Stimulated activated CD4-positive, alpha-beta T cell treated with anti-CD3 and anti-CD28 coated beads, Interleukin-2, amount 100 ng/mL, for 48 hours (primary cell): ENCODE results near the gene CYP2J2.
"Not testable (repeated sequence)": the region's sequence is repeated elsewhere in the genome, so short reads cannot be mapped to it uniquely, and the experiment has no call there.

Experiments used
- DNase-seq, 2 donors: peaks; one replicate each; pipeline ENCODE4 v3.0.0-alpha.2; 2020

The CYP2J2 gene, protein sequence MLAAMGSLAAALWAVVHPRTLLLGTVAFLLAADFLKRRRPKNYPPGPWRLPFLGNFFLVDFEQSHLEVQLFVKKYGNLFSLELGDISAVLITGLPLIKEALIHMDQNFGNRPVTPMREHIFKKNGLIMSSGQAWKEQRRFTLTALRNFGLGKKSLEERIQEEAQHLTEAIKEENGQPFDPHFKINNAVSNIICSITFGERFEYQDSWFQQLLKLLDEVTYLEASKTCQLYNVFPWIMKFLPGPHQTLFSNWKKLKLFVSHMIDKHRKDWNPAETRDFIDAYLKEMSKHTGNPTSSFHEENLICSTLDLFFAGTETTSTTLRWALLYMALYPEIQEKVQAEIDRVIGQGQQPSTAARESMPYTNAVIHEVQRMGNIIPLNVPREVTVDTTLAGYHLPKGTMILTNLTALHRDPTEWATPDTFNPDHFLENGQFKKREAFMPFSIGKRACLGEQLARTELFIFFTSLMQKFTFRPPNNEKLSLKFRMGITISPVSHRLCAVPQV

DNA sequence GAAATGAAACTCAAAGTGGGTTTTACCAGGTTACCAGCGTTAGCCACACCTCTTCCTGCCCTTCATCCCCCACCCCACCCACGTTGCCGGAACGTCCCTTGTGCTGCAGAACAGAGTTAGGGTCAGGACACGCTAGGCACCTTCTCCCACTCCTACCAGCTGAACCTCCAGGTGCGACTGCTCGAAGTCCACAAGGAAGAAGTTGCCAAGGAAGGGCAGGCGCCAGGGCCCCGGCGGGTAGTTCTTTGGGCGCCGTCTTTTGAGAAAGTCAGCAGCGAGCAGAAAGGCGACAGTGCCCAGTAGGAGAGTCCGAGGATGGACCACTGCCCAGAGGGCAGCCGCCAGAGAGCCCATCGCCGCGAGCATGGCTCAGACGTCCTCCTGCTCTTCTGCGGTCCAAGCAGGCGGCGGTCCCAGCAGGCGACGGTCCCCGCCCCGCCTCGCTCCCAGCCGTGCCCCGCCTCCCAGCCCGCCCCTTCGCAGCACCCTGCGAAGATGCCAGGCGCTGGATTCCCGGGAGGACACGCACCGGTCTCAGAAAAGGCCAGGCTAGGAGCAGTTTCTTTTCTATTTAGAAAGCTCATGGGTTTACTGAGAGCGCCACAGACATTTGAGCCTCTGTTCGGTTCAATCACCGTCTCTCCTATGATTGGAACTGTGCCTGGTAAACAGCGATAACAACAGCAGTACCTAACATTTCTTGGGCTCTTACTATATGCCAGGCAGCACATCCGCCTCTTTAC lies at the start of gene CYP2J2:
Gene CYP2J2, minus strand, starts transcription at position 393 of the 743 bp plus-strand sequence. Its CDS starts 27 bp downstream, at position 366.
- peak; percentile 32 to 35 for DNase-seq

DNA sequence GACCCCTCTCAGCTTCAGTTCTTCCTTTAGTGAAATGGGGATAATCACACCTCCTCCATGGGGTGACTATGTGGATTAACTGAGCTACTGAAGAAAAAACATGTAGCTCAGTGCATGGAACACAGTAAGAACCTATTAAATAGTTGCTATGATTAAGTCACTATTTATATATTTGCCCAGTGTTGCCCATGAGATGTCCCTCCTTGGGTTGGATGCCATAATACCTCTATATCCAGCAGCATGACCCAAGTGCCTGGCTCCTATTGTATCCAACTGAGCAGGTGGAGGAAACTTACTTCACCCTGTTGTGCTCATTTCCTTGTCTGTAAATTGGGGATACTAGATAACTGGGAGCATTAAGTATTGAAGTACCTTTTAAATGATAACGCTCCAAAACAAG lies 47.1 kb upstream of the CYP2J2 start:
- DNase-seq = no peak

DNA sequence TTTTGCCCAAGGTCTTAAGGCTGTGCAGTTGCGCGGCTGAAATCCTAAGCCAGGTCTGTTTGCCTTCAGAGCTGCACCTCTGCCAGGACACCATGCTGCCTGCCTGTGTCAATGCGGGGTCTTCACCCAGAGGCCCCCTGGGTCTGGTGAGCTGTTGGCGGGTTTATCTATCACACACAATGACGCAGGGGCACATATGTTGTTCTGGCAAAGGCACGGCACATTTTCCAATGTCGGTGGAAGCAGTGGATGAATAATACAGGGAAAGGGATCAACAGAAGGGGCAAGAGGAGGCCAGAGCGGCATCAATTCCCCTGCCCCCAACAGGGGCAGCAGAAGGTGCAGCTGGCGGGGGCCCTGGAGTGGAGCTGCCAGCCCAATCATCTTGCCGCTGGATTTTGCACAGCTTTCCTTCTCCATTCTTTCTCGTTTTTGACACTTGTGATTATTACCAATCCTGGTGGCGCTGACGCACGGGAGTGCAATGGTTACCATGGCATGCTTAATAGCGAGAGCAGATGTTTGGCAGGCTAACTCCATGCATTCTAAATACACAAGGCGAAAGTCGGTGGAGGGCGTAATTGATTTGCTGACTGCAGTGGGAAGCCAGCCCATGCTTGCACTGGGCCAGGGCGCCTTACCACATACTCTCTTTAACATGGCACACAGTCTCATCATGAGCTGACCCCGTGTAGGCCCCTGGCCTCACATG lies 45.8 kb upstream of the CYP2J2 start:
- no peak for DNase-seq

DNA sequence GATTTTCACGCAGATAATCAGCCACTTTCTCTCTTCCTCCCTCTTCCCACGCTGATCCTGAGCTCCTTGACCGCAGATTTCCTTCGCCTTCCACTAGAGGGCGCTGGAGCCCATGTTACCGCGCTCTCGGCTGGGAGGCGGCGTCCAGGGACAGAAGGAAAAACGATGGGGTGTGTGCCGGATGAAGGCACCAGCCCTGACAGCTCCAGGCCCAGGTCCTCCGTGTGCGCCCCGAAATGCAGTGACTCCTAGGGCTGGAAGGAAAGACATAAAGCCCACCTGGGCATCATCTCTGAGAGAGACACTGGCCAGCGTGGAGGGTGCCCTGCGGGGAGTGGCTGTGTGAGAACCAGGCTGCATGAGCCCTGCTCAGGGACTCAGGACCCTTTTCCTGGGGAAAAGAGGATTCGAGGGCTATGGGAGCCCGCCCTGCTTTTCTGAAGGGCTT lies 44.9 kb upstream of the CYP2J2 start:
- peak; percentile 52 to 57 for DNase-seq

DNA sequence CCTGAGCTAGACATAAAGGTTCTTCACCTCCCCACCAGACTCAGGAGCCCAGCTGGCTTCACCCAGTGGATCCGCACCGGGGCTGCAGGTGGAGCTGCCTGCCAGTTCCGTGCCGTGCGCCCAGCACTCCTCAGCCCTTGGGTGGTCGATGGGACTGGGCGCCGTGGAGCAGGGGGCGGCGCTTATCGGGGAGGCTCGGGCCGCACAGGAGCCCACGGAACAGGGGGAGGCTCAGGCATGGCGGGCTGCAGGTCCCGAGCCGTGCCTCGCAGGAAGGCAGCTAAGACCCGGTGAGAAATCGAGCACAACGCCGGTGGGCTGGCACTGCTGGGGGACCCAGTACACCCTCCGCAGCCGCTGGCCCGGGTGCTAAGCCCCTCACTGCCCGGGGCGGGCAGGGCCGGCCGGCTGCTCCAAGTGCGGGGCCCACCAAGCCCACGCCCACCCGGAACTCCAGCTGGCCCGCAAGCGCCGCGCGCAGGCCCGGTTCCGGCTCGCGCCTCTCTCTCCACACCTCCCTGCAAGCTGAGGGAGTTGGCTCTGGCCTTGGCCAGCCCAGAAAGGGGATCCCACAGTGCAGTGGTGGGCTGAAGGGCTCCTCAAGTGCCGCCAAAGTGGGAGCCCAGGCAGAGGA lies 43.1 kb upstream of the CYP2J2 start:
- not testable (repeated sequence) for DNase-seq

DNA sequence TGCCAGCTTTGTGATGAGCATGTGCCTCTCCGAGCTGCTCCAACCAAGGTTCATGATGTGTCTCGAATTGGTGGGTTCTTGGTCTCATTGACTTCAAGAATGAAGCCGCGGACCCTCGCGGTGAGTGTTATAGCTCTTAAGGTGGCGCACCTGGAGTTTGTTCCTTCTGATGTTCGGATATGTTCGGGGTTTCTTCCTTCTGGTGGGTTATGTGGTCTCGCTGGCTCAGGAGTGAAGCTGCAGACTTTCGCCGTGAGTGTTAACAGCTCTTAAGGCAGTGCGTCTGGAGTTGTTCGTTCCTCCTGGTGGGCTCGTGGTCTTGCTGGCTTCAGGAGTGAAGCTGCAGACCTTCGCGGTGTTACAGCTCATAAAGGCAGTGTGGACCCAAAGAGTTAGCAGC lies 42.2 kb upstream of the CYP2J2 start:
- DNase-seq = not testable (repeated sequence)

DNA sequence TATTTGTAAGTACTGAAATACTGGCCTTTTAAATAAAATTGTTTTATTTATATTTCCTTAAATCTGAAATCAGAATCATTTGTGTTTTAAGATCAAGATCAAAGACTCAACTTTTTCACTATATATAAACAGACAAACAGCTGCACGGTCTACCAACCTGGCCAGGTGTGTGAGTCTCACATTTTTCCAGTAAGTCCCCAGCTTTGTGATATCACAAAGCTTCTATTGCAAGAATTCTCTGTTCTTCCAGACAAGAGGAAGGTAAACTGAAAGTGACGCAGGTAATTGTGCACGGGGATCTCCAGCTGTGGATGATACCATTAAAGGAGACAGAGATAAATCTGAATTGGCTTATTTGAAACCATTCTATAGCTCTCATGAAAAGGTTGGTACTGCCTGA lies 41.2 kb upstream of the CYP2J2 start:
- DNase-seq = no peak

DNA sequence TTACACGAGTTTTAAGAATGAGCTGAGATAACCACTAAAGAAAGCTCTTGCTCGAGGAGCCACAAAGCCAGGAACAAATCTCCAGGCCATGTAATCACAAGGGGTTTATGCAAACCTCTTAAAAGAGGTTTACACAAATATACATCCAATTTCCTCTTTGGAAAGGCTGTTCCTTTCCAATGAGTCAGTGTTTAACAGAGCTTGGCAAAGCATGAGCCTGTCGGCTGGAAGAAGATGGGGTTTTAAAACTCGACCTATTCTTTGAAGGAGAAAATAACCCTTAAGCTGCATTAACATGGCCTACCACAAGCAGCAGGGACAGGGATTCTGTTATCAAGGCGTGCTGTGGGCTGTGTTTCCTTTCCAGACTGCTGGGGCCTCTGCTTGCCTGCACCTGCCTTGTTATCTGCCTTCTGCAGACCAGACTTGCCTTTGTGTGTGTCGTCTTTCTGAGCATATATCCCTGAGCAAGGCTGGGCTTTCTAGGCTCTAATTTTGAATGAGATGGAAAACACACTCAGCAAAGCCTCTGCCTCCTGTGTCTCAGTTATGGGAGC lies 40.6 kb upstream of the CYP2J2 start:
- no peak for DNase-seq

DNA sequence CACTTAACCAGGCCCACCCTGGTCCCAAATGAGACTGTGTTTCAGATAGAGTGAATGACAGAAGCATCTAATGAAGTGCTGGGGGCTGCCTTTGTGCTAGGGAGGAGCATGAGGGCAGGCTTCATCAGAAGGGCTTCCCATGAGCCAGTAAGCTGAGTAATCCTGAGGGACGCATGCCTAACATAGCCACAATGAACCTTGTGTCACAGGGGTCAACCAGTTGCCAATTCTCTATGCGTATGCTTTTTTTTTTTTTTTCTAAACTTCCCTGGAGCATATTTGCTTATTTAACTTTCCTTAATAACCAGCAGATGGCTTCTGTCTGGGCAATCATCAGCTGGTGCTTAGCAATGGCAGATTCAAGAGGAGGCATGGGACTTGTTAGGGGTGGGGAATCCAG lies 25.5 kb upstream of the CYP2J2 start:
- DNase-seq = no peak

DNA sequence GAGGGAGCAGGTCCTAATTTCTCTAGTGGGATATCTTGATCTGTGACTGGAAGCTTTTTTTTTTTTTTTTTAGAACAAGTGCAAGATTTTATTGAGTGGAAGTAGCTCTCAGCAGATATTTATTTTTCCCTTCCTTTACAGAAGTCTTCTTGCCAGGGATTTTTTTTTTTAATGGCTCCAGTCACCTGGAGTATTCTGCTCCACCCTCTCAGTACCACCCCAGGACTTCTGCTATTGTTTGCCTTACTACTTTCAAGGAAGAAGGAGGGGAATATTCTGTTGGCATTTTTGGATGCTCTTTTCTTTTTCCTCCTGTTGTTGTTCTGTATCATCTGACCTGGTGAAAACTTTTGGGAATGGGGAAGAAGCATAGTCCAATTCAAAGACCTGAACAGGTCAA lies 23.1 kb upstream of the CYP2J2 start:
- DNase-seq = no peak

DNA sequence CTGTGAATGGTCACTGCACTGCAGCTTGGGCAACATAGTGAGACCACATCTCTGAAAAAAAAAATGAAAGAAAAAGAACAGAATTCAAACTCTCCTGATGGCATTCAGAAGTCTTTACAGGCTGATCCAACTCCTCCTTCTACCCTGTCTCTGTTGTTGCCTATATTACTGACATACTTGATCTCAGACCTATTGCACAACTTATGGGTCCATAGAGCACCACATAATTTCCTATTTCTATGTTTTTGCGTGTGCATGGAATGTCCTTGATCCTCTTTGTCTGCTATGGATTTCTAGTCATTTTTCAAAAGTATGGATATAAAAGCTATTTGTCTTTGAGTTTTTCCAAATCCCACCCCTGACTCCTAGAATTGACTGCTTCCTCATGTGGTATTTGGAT lies 22.4 kb upstream of the CYP2J2 start:
- DNase-seq = no peak

DNA sequence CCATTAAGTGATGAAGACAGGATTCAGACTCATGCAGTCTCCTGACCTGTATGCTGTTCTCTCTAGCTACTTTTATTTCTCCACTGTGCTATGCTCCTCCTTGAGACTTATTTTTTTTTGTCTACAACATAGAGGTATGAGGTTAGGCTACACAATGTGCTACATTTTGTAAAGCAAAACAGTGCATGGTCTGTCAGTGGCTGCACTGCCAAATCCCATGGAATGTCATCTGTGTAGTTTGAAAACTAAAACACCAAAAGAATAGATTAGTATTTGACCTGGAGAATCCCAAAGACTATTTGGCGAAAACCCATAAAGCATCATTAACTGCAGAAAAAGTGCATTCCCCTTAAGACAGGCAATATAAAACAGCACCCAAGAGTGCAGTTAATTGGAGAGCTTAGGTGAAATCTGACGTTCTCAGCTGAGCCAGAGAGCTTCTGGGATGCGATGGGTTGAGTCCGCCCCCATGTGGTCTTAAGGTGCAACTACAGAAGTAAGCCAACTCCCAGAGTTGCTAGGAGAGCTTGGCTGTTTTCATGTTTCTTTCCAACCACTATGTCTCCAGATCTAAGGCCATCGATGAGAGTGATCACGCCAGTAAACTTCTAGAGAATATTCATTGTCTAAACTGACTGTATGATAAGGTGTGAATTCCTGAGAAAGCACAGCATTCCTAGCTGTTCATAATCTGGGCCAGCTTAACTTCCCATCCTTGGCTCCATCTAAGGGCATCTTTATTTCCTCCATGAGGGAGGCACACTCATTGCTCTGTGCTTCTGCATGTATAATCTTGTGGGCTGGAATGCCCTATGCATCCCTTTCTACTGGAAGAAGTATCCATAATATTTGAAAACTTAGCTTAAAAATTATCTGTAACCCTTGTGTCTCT lies 20.7 kb upstream of the CYP2J2 start:
- DNase-seq = peak; percentile 23 to 37

DNA sequence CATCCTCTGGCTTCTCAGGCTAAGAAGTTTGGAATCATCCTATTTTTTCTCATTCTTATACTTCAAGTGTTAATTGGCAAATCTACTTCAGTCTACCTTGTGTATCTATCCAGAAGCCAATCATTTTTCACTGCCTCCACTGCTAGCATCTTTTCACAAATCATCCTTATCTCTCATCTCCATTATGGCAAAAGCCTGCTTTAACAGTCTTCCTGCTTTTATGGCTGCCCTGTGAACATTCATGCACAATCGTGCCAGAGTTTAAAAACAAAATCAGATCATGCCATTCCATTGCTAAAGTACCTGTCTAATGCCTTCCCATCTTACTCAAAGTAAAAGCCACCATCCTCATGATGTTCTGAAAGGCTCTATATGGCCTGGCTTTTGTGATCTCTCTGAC lies 19.2 kb upstream of the CYP2J2 start:
- DNase-seq = no peak

DNA sequence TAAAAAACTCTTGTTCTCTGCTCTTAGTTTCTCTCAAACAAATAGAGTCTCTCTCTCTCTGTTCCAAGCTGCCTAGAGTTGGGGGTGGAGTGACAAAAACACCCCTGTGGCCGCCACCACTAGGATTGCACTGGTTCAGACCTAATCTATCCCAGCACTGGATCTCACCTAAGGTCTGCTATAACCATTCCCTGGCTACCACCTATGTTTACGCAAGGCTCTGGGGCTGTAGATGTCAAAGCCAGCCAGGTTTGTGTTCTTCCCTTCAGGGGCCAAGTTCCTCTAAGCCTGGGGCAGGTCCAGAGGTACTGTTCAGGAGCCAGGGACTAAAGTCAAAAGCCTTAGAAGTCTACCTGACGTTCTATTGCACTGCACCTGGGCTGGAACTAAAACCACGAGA lies 12.8 kb upstream of the CYP2J2 start:
- DNase-seq = no peak

DNA sequence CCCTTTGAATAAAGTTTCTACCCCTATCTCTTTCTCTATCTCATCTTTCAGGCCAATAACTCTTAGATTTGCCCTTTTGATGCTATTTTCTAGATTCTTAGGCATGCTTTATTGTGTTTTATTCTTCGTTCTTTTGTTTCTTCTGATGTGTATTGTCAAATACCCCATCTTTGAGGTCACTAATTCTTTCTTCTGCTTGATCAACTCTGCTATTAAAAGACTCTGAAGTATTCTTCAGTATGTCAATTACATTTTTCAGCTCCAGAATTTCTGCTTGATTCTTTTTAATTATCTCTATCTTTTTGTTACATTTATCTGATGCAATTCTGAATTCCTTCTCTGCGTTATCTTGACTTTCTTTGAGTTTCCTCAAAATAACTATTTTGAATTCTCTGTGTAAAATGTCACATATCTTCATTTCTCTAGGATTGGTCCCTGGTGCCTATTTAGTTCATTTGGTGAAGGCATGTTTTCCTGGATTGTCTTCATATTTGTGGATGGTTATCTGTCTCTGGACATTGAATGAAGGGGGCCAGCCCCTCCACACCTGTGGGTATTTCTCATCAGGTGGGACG lies 11.2 kb upstream of the CYP2J2 start:
- DNase-seq = no peak

DNA sequence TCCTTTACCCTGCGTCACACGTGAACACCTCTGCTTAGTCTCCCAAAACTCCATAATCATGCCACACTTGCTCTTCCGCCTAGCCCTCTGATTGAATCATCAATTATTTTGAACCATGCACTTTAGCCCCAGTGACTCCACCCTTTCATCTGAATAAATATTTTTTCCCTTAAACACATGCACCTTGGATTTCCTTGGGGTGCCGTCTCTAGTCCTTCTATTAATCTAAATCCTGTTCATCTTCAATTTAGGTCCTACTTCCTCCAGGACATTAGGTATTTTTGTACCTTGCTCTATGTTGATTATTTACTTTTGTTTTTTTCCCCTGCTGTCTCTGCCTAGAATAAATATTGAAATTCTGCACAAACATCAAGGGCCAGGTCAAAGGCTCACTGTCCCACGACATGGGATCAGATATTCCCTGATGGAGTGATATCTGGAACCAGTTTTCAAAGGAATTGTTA lies 9.8 kb upstream of the CYP2J2 start:
- DNase-seq = no peak

DNA sequence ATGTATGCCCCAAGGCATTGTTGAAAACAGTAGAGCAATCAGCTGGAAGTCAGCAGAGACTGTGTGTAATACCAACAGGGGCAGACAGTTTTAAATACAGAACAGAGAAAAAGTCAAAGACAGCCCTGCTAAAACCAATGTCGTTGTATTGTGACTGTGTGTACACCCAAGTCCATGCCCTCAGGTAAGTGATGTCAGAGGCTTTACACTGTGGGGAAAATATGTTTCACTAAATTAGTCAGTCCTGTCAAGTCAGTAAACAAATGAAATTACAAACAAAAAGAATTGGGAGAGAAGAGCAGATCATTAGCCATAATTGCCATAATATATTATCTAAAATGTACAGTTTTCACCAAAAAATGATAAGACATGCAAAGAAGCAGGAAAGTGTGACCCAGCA lies 2.4 kb upstream of the CYP2J2 start:
- no peak for DNase-seq

DNA sequence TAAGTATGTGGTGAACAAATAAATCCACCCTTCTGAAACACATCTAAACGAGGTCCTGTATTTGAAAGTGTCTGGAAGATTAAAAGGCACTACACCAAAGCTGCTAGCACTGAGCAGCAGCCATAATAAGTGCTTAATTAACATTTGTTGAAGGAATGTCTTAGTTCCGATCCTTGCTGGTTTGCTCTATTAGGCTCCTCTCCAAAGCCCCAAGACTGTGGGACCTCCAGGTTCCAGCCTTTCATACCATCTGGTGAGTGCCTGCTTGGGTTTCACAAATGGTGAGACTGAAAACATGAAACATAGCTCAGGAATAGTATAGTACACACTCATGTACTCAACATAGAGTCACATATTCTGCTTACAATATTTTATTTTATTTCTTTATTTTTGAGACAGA lies 640 bp upstream of the CYP2J2 start:
- no peak for DNase-seq

DNA sequence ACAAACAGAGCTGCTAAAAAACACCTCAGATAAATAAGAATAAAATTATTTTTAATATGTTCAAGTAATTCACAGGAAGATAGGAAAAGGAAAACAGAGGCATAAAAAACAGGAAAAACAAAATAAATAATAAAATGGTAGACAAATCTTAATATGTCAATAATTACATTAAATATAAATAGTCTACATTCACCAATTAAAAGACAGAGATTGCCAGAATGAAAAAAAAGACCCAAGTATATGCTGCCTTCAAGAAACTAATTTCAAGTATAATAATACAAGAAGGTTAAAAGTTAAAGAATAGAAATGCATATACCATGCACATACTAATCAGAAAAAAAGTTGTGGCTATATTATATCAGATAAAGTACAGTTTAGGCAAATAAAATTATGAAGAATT lies 1.9 kb downstream of the CYP2J2 start:
- DNase-seq = no peak

DNA sequence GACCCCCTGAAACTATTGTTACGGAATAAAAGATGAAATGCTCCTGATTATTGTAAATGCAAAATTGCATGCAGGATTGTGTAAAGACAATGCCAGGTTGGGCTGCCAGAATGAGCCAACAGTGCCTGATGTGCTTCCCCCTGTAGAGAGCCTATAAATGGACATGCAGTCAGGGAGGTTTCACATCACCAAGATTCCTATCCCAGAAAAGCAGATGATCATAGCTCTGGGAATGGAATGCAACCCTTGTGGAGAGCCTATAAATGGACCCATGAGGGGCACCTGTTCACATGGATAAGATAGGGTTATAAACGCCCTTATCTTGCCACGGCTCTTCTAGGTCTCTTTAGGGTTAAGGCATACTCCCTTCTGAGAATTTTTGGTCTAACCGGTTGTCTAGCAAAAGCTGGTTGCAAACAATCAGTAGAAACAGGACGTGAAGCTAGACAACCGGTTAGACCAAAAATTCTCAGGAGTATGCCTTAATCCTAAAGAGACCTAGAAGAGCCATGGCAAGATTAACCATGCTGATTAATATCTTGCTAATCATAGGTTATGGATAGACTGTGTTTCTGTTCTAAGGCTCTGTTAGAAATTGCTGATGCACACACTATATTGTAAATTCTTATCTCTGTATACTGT lies 5.2 kb downstream of the CYP2J2 start:
- not testable (repeated sequence) for DNase-seq
